SKM-1 (cell line): ENCODE data around the gene NNAT.
"Not testable (repeated sequence)": the region's sequence is repeated elsewhere in the genome, so short reads cannot be mapped to it uniquely, and the experiment has no call there.

ENCODE experiments used
- DNase-seq: peaks from one replicate; lab custom pipeline; 2025; ENCODE audit not compliant: unreplicated experiment; lab: John Stamatoyannopoulos, UW

Gene NNAT

GRCh38 chr20:37539424-37539823, 18.4 kb downstream of the NNAT start:
- no peak for DNase-seq

- DNase-seq, result no peak
Observed at GRCh38 chr20:37540001-37540400, 19.0 kb downstream of the NNAT start.

- DNase-seq, result not testable (repeated sequence)
Observed at GRCh38 chr20:37540838-37541237, 19.8 kb downstream of the NNAT start.

- DNase-seq, result no peak
Observed at GRCh38 chr20:37541326-37541725, 20.3 kb downstream of the NNAT start.

GRCh38 chr20:37542281-37542680, 21.2 kb downstream of the NNAT start:
- no peak for DNase-seq

GRCh38 chr20:37543828-37544227, 22.8 kb downstream of the NNAT start:
- DNase-seq, result peak; percentile 15

GRCh38 chr20:37544386-37544785, 23.3 kb downstream of the NNAT start:
- DNase-seq, result no peak

GRCh38 chr20:37545516-37545915, 24.5 kb downstream of the NNAT start:
- DNase-seq, result no peak

GRCh38 chr20:37547912-37548311, 26.9 kb downstream of the NNAT start:
- no peak for DNase-seq

- not testable (repeated sequence) for DNase-seq
Observed at GRCh38 chr20:37550101-37550920, 29.3 kb downstream of the NNAT start.

GRCh38 chr20:37551660-37552059, 30.6 kb downstream of the NNAT start:
- DNase-seq, result not testable (repeated sequence)

- no peak for DNase-seq
Observed at GRCh38 chr20:37552415-37552814, 31.4 kb downstream of the NNAT start.

GRCh38 chr20:37554721-37555298, 33.8 kb downstream of the NNAT start:
- not testable (repeated sequence) for DNase-seq

- DNase-seq, result no peak
Observed at GRCh38 chr20:37556538-37556937, 35.5 kb downstream of the NNAT start.

- no peak for DNase-seq
Observed at GRCh38 chr20:37558306-37558705, 37.3 kb downstream of the NNAT start.

- no peak for DNase-seq
Observed at GRCh38 chr20:37558779-37559178, 37.7 kb downstream of the NNAT start.

- no peak for DNase-seq
Observed at GRCh38 chr20:37559312-37560027, 38.4 kb downstream of the NNAT start.

GRCh38 chr20:37560629-37561028, 39.6 kb downstream of the NNAT start:
- DNase-seq, result no peak

GRCh38 chr20:37562695-37563480, 41.8 kb downstream of the NNAT start:
- no peak for DNase-seq

- DNase-seq, result no peak
Observed at GRCh38 chr20:37564016-37564387, 43.0 kb downstream of the NNAT start.
